Fibroblast of mammary gland (primary cell): Measurements from ENCODE around the gene SMAP1.

ENCODE experiments used
- DNase-seq: peaks from one replicate; pipeline ENCODE4 v3.0.0-alpha.2; 2010; ENCODE audit warnings: low read depth
- H3K4me3 ChIP-seq: 2 replicates; pipeline ENCODE4 v1.5.1; 2011; ENCODE audit warnings: low read depth, mild to moderate bottlenecking, low read length, moderate library complexity; ENCODE audit not compliant: control insufficient read depth
- TF ChIP-seq, protein P1 (sequence below): conservative IDR thresholded peaks from 2 replicates; pipeline ENCODE4 v1.5.1; 2011; ENCODE audit warnings: low read depth, low read length, inconsistent platforms; ENCODE audit not compliant: control insufficient read depth, insufficient read depth

The SMAP1 gene

DNA sequence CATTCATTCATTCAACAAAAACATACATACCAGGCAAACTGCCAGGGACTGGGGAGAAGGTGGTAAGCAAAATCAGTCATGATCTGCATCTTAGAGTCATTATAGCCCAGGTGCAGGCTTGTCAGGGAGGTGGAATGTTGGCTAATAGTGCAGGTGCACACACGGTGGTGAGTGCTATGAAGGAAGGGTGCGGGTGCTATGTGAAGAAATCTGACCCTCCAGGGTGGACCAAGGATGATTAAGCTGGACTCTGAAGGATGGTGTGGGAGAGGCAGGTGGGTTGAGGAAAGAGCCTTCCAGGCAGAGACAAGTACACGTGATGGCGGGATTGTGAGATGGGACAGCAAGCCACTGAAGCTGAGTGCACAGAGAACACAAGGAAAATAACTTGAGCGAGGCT, 211.8 kb downstream of the SMAP1 start:
- TF ChIP-seq, protein P1, sequence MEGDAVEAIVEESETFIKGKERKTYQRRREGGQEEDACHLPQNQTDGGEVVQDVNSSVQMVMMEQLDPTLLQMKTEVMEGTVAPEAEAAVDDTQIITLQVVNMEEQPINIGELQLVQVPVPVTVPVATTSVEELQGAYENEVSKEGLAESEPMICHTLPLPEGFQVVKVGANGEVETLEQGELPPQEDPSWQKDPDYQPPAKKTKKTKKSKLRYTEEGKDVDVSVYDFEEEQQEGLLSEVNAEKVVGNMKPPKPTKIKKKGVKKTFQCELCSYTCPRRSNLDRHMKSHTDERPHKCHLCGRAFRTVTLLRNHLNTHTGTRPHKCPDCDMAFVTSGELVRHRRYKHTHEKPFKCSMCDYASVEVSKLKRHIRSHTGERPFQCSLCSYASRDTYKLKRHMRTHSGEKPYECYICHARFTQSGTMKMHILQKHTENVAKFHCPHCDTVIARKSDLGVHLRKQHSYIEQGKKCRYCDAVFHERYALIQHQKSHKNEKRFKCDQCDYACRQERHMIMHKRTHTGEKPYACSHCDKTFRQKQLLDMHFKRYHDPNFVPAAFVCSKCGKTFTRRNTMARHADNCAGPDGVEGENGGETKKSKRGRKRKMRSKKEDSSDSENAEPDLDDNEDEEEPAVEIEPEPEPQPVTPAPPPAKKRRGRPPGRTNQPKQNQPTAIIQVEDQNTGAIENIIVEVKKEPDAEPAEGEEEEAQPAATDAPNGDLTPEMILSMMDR = no peak
- DNase-seq = no peak
- H3K4me3 ChIP-seq = no peak overlapping the region

DNA sequence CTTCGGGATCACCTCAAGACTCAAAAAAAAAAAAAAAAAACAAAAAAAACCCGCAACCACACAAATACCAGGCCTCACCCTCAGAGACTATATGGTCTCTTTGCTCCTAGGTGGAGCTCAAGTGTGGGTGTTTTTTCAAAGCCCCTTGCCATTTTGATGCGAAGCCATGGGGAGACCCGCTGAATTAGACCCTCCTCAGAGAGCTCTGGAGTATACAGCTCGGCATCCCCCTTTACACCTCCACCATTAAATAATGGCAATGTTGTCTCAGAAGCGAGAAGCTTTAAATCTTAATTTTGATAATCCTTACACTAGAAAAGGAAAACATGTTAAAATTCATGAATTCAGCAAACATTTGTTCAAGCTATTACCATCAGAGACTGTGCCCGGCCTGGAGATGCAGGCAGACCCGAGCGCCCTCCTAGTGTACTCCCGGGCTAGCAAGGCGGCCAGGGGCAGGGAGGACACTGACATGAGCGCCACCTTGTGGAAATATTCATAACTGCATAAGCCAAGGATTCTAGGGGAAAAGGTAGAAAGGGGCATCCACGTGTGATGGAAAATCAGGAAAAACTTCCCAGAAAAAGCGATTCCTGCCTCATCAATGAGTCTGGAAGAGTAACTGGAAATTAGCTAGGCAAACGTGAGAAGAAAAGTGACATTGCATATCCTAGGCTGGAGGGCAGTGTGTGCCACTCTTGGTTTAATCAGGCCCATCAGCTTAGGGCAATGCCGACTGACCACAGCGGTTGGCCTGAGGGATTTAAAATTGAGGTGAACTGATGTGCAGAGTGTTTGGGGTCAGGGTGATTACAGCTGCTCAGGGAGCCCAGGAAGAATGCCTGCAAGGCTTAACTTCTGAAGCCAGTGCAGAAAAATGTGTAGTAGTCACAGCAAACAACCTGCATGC, 216.6 kb downstream of the SMAP1 start:
- TF ChIP-seq, protein P1 = peak; percentile 86
- DNase-seq = peak; percentile 42
- no peak overlapping the region for H3K4me3 ChIP-seq

DNA sequence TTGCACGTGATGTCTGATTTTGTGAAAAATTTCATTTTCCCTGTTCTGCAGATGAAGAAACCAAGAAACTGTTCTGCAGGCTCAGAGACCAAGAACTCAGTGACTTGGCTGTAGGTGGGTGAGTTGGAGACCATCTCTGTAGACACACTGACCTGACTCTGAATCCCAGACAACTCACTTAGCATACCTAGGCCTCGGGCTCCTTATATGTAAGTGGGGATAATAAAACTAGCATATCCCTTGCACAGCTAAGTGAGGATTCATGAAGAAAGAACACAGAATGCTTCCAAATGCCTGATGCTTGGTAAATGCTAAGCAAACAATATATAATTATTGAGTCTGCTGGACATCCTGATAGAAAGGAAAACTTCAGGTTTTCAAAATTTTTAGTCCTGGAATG, 218.4 kb downstream of the SMAP1 start:
- H3K4me3 ChIP-seq = no peak overlapping the region
- DNase-seq = no peak
- TF ChIP-seq, protein P1 = no peak

DNA sequence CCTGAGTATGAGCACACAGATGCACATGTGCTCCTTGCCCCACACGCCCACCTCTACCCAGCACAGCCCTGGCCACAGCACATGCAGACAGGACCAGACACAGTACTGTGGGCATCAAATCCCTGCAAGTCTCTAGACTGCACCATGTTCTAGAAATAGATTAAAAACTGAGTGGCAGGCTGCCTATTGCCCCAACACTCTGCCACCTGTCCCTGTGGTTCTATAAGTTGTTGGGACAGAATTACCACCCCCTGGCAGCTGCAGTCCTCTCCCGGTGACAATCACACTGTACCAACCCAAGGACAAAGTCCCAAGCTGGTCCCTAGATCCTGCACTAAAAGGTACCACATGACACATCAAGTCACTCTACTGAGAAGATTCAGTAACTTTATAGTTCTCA, 219.0 kb downstream of the SMAP1 start:
- TF ChIP-seq, protein P1 = no peak
- H3K4me3 ChIP-seq = no peak overlapping the region
- no peak for DNase-seq

- TF ChIP-seq, protein P1 = no peak
- H3K4me3 ChIP-seq = no peak overlapping the region
- DNase-seq = no peak
These were observed 221.6 kb downstream of the SMAP1 start for GRCh38 chr6:70889270-70889669.

DNA sequence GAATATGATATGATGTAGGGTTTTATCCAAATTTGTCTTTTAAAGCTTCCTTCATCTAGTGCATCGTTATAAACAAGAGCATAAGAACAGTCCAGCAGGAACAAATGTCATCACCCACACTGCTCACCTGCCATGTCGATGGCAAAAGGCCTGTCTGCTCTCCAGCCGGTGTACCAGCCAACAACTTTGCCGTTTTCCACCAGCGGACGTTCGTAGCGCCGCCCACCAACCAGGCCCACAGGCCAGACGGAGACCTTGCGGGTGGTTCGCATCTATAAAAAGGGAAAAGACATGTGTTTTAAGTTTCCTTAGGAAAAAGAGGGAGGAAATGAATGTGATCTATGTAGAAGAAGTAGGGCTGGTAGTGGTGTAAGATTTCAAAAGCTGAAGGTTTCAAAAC, 226.3 kb downstream of the SMAP1 start:
- no peak overlapping the region for H3K4me3 ChIP-seq
- DNase-seq = no peak
- TF ChIP-seq, protein P1 = no peak
